Measurements from ENCODE around the gene KIF26A. TPM values are rescaled to one million over a fixed set of nuclear protein-coding genes. Genes with fewer than 3 reads are reported as not detected.

Gene KIF26A
- total RNA-seq, result 0.17 TPM in 1 of 2 replicates, not detected in the other

DNA sequence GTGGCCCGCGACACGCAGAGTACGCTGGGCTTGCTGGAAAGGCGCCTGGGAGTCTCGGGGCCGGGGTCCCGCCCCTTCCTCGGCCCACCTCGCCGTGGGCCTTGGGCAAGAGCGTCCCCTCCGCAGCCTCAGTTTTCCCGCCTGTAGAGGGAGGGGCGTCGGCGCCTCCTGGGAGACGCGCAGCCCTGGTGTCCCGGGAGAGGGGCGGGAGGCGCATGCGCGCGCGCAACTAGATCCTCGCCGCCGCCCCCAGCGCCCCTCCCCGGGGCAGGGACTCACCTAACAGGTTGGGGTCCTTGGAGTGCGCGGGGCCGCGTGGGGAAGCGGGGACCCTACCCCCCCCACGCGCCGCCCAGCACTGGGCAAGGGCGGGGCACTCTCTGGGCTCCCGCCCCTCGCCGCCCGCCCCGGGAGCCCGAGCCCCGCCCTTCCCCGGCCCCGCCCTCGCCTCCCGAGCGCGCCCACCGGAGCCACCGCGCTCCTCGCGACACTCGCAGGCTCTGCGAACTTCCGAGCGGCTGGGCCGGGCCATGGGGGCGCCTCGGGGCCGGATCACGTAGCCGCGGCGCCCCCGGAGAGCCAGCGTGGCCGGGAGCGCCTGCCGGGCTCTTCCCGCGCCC, at the start of gene KIF26A:
Gene KIF26A (plus strand): TSS at position 490 of the 620 bp plus-strand sequence. CDS start 136 bp downstream, outside the sequence.

Other genes starting within 250 kb of the KIF26A start
- gene TDRD9, start 210.1 kb upstream of the KIF26A start, total RNA-seq, result 0.23 and 1.0 TPM in 2 replicates
- gene RD3L, start 196.1 kb upstream of the KIF26A start, total RNA-seq, result not detected in 2 replicates
- gene ASPG, start 52.9 kb upstream of the KIF26A start, total RNA-seq, result 0.68 TPM in 1 of 2 replicates, not detected in the other